H7 (cell line): ENCODE results near the gene SESN1. TPM values are rescaled to one million over a fixed set of nuclear protein-coding genes. Genes with fewer than 3 reads are reported as not detected.

Experiments used
- DNase-seq: peaks from one replicate; pipeline ENCODE4 v3.0.0; 2012
- H3K27me3 ChIP-seq: 2 replicates; pipeline ENCODE4 v1.6.0; 2011; ENCODE audit warnings: mild to moderate bottlenecking, low read length; ENCODE audit not compliant: control insufficient read depth, insufficient read depth
- H3K36me3 ChIP-seq: replicated peaks from 2 replicates; pipeline ENCODE4 v1.5.1; 2011; ENCODE audit warnings: low read length; ENCODE audit not compliant: control insufficient read depth, insufficient read depth
- H3K4me3 ChIP-seq: 2 replicates; pipeline ENCODE4 v1.5.1; 2011; ENCODE audit warnings: low read depth, mild to moderate bottlenecking, control low read depth, low read length, moderate library complexity; ENCODE audit not compliant: insufficient read depth
- total RNA-seq: library from RNA; depleted of rRNA; stranded (reverse); fragments of >200 nt; shearing (Covaris generic); gene quantifications from 2 replicates; pipeline ENCODE4 v1.2.3, GENCODE V29; 2014

Gene SESN1
- total RNA-seq, 1 experiment from 2014 or later = 10.4 TPM

- H3K27me3 ChIP-seq = no peaks in the 10 kb centered on the region
- no peak overlapping the region for H3K4me3 ChIP-seq
- DNase-seq = peak; percentile 57
- no peaks in the 10 kb centered on the region for H3K36me3 ChIP-seq
Observed at GRCh38 chr6:108968325-108969316, 126.0 kb downstream of the SESN1 start.

- no peaks in the 10 kb centered on the region for H3K36me3 ChIP-seq
- DNase-seq = peak; percentile 48
- no peak overlapping the region for H3K4me3 ChIP-seq
- H3K27me3 ChIP-seq = no peaks in the 10 kb centered on the region
Observed at GRCh38 chr6:108966855-108967755, 127.5 kb downstream of the SESN1 start.

- Histone ChIP-seq H3K36me3 (no peaks in the 10 kb centered on the region), H3K4me3 (no peak overlapping the region), H3K27me3 (no peaks in the 10 kb centered on the region)
- DNase-seq = no peak
Observed at GRCh38 chr6:108966251-108966650, 128.4 kb downstream of the SESN1 start.

DNA sequence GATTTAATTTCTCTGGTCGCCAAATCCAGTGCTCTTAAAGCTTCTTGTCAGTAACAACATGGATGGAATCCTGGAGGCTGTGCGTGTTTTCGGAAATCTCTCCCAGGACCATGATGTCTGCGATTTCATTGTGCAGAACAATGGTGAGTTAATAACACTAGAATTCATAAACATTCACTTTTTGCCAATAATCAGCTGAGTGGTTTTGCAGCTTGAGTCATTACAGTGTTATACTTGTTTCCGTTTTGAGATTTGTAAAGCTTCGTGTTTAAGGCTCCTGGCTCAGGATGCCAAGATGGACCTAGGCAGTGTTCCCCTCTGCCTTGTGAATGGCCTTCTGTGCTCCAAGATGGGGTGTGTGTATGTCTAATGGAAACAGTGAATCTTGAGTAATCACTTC is 132.7 kb downstream of the SESN1 start:
- H3K27me3 ChIP-seq = no peaks in the 10 kb centered on the region
- no peaks in the 10 kb centered on the region for H3K36me3 ChIP-seq
- no peak overlapping the region for H3K4me3 ChIP-seq
- DNase-seq = no peak

GRCh38 chr6:108961077-108961476 is 133.6 kb downstream of the SESN1 start:
- Histone ChIP-seq H3K4me3 (no peak overlapping the region), H3K27me3 (no peaks in the 10 kb centered on the region), H3K36me3 (no peaks in the 10 kb centered on the region)
- no peak for DNase-seq

GRCh38 chr6:108960601-108961000 is 134.0 kb downstream of the SESN1 start:
- Histone ChIP-seq H3K4me3 (no peak overlapping the region), H3K27me3 (no peaks in the 10 kb centered on the region)
- no peak for DNase-seq

DNA sequence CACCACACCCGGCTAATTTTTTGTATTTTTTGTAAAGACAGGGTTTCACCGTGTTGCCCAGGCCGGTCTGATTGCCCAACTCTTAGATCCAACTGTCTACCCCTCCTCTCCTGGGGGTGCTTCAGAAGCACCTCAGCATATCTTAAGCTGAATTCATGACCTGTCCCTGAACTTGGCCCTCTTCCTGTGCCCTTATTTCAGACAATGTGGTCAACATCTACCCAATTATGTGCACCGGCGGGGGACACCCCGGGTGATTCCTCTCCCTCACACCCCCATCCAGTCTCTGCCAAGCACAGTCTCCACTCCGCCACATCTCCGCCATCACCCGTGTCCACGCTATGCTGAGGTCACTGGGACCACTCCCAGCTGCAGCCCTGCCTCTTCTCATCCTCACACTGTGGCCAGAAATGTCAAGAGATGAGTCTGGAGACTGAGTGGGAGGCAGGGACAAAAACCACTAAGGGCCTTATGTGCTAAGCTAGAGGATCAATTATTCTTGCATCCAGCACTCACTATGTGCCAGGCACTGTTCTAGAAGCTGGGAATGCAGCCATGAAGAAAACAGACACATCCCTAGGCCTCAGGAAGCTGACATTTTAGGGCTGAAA is 134.6 kb downstream of the SESN1 start:
- Histone ChIP-seq H3K36me3 (no peaks in the 10 kb centered on the region), H3K27me3 (no peaks in the 10 kb centered on the region), H3K4me3 (no peak overlapping the region)
- no peak for DNase-seq

More at GRCh38 chr6:108960601-108961000, 134.0 kb downstream of the SESN1 start:
- no peaks in the 10 kb centered on the region for H3K36me3 ChIP-seq

DNA sequence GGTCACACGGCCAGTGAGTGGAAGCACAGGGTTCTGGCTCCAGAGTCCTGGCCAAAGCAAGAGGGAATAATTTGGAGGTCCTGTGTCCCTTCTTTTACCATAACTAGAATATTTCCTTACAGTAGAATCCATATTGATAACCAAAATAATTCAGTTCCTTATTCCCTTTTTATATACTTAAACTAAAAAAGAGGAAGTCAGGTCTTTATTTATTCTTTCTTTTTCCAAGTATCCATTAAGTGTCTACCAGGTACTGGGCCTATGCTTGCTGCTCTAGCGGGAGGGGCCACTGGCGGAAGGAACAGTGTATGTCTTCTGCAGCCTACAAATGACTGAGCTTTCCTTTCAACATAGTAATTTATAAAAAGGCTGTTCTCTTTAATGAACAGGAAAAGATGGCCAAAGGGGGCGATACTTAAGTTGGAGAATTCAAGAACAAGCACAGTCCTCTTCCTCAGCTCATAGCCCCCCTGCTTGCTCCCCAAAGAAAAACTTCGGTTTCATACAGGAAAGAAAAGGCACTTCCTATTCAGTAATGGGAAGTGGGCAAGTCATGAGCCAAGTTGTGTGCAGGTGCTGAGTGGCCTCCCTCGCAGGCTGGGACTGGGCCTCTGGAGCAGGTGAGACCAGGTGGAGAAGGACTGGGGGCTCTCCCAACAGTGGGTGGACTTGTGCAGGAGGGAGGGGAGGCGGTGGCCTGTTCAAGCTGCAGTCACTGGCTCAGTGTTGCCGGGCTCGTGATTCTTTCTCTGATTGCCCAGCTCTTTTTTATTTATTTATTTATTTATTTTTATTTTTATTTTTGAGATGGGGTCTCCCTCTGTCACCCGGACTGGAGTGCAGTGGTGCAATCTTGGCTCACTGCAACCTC is 135.5 kb downstream of the SESN1 start:
- H3K27me3 ChIP-seq = no peaks in the 10 kb centered on the region
- no peak overlapping the region for H3K4me3 ChIP-seq
- no peak for DNase-seq
- no peaks in the 10 kb centered on the region for H3K36me3 ChIP-seq

DNA sequence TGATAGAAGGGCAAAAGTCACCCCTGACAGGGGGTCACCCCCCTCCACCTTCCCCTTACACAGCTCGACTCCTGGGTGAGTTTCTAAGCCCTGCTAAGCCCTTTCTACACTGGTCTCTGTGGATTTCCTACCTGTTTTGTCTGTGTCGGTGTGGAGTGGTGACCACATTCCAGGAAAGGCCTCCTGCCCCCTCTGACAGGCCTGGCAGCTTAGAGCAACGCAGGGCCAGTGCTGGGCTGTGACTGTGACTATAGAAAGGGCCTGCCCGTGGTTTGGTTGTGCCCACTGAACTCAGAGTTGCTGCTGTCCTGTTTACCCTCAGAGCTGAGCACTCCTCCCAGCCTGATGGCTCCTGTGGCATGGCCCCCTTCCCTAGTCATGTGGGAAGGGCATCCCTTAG is 137.4 kb downstream of the SESN1 start:
- no peak for DNase-seq

GRCh38 chr6:108955329-108955949 is 139.2 kb downstream of the SESN1 start:
- H3K36me3 ChIP-seq = no peaks in the 10 kb centered on the region
- no peaks in the 10 kb centered on the region for H3K27me3 ChIP-seq
- H3K4me3 ChIP-seq = no peak overlapping the region
- no peak for DNase-seq

More for the DNA sequence above, 137.4 kb downstream of the SESN1 start:
- H3K27me3 ChIP-seq = no peaks in the 10 kb centered on the region
- no peak overlapping the region for H3K4me3 ChIP-seq
- H3K36me3 ChIP-seq = no peaks in the 10 kb centered on the region

GRCh38 chr6:108953681-108954080 is 141.0 kb downstream of the SESN1 start:
- DNase-seq = no peak

DNA sequence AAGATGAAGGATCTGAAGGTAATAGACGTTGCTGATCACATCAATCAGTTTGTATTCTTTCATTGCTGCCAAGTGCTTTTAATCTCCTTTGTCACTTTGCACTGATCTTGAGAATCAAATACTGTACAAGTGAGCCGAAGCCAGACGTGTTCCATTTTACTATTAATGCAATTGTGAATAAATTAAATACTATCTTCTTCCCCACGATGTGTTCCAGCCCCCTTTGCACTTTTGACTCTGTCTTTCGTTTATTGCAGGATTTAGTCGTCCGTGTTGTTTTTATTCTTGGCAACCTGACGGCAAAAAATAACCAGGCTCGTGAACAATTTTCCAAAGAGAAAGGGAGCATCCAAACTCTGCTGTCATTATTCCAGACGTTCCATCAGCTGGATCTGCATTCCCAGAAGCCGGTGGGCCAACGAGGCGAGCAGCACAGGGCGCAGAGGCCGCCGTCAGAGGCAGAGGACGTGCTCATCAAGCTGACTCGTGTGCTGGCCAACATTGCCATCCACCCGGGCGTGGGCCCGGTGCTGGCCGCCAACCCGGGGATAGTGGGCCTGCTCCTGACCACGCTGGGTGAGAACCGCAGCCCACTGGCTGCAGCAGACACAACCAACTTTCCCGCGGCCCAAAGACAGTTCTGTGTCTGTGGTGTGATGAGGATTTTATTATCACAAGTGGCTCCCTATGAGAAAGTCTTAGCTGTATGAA is 141.7 kb downstream of the SESN1 start:
- H3K27me3 ChIP-seq = no peaks in the 10 kb centered on the region
- no peak for DNase-seq
- H3K4me3 ChIP-seq = no peak overlapping the region
- no peaks in the 10 kb centered on the region for H3K36me3 ChIP-seq

More at GRCh38 chr6:108953681-108954080, 141.0 kb downstream of the SESN1 start:
- no peaks in the 10 kb centered on the region for H3K36me3 ChIP-seq
- no peak overlapping the region for H3K4me3 ChIP-seq
- H3K27me3 ChIP-seq = no peaks in the 10 kb centered on the region
